GM19455 (cell line): Measurements from ENCODE around the gene VPS26A.
"Not testable (repeated sequence)": the region's sequence is repeated elsewhere in the genome, so short reads cannot be mapped to it uniquely, and the experiment has no call there.

Source experiments
- ATAC-seq: cut with Tn5 transposase; IDR thresholded peaks from one replicate; pipeline ENCODE4 v1.9.1; 2021; ENCODE audit not compliant: unreplicated experiment

VPS26A gene

DNA sequence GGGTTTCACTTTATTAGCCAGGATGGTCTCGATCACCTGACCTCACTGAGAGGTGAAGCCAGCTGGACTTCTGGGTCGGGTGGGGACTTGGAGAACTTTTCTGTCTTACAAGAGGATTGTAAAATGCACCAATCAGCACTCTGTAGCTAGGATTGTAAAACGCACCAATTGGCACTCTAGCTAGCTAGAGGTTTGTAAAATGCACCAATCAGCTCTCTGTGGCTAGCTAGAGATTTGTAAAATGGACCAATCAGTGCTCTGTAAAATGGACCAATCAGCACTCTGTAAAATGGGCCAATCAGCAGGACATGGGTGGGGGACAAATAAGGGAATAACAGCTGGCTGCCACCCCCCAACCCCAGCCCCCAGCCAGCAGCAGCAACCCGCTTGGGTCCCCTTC is 51.3 kb downstream of the VPS26A start:
- not testable (repeated sequence) for ATAC-seq

DNA sequence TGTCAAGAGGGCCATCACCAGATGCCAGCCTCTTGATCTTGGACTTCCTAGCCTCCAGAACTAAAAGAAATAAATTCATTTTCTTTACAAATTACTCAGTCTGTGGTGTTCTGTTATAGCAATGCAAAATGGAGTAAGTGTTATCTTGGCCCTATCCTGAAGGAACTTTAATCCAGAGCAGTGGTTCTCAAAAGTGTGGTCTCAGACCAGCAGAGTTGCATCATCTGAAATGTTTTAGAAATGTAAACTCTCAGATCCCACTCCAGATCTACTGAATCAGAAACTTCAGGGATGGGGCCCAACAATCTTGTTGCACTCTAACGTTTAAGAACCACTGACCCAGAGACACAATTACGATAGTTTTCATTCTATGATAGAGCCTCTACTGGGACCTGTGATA is 52.8 kb downstream of the VPS26A start:
- no peak for ATAC-seq

- peak; percentile 29 for ATAC-seq
These were observed 55.2 kb downstream of the VPS26A start for GRCh38 chr10:69179089-69179742.

DNA sequence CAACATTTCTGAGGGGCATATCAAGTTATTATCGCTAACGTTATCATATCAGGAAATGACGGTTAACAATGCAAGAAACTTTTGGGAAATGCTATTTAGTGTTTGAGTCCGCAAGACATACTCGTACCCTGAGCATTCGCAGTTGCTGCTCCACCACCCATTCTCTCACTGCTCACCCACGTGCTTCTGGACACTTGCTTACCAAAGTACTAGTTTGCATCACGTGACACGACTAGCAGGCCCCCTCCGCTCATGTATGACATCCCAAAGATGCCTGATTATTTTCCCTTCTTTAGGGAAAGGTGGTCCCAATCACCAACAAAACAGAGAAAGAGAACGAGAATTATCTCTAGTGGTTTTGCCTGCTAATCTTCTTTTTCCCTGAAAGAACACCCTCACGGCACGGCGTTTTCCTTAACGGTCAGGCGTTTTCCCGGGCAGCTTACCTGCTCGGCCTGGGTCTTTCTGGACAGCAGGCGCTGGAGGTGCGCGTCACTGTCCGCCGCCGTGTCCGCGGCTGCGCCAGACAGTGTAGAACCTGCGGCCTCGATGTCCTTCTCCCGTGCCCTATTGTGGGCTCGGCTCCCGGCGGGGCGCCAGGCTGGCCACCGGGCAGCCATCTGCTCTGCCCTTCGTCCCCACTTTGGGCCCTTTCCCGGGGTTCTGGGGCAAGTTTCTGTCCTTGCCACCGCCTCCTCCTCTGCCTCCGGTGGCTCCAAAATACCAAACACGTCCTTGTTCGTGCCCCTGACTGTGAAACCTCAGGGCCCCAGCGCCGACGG is 56.0 kb downstream of the VPS26A start, which contains the start of gene SUPV3L1:
Gene SUPV3L1 (plus strand): TSS at position 492 of the 782 bp plus-strand sequence. CDS start 58 bp downstream, at position 550.
- peak; percentile 78 for ATAC-seq

GRCh38 chr10:69180525-69181204 is 56.7 kb downstream of the VPS26A start:
- ATAC-seq: no peak

GRCh38 chr10:69181433-69181832 is 57.5 kb downstream of the VPS26A start:
- ATAC-seq: no peak

GRCh38 chr10:69182005-69182404 is 58.0 kb downstream of the VPS26A start:
- ATAC-seq: no peak

DNA sequence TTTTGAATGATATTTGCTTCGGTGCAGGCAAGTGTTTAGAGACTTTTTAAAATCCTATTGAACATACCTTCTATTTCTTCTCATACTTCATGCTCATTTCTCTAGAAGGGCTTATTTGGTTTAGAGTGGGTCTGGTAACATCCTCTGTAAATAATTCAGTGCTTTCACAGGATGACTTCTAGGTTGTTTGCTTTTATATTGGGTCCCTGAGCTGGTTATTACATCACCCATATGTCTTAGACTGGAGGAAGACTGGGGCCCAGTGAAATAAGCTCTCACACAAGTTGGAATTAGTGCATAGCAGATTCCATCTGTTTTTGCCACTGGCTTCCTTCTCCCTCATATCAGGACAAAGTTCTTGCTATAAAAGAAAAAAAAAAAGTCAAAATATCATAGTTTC is 62.5 kb downstream of the VPS26A start:
- ATAC-seq: no peak

- no peak for ATAC-seq
These were observed 77.1 kb downstream of the VPS26A start for GRCh38 chr10:69201045-69201444.

DNA sequence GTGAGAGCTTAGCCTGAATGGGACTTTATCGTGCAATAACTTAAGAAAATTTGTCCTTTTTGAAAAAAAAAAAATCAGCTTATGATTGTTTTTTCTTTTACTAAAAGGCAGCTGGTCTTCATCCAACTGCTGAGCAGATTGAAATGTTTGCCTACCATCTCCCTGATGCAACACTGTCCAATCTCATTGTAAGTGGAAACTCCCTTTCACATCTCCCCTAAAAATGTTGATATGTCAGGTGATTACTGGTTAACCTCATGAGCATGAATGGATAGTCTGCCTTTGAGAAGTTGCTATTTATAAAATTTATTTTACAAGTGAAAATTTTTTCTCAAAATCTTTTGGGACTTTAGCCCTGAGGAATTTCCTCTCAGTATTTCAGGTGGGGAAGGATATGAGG is 78.4 kb downstream of the VPS26A start:
- no peak for ATAC-seq

DNA sequence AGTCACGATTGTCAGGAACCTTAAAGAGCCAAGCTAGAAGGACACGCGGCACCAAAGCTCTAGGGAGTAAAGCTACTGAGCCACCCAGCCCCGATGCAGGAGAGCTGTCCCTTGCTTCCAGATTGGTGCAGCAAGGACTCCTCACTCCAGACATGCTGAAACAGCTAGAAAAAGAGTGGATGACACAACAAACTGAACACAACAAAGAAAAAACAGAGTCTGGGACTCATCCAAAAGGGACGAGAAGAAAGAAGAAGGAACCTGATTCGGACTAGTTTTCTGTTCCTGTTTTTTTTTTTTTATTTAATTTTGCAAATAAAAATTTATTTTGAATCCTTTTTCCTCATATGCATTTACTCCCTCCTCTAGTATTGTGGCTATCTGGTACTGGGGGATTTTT is 84.8 kb downstream of the VPS26A start:
- no peak for ATAC-seq

GRCh38 chr10:69209787-69210484 is 86.0 kb downstream of the VPS26A start:
- no peak for ATAC-seq

DNA sequence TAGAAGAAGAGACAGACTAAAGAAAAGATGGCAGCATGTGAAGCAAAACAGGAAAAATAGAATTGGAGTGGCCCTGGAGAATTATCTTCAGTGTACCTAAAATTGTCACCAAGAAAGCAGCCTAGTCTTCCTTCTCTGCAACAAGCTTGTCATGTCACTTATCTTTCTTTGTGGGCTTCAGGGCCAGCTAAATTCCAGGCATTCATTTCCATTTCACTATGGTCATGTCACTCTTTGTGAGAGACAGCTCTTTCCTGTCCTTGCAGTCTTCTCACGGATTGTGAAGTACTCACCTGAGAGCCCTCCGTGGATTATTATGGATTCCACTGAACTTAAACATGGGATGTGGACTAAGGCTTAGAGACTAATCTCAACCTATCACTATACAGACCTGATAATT is 87.1 kb downstream of the VPS26A start:
- no peak for ATAC-seq

- ATAC-seq: no peak
These were observed 87.5 kb downstream of the VPS26A start for GRCh38 chr10:69211524-69211923.

GRCh38 chr10:69213591-69214311 is 89.8 kb downstream of the VPS26A start:
- no peak for ATAC-seq

DNA sequence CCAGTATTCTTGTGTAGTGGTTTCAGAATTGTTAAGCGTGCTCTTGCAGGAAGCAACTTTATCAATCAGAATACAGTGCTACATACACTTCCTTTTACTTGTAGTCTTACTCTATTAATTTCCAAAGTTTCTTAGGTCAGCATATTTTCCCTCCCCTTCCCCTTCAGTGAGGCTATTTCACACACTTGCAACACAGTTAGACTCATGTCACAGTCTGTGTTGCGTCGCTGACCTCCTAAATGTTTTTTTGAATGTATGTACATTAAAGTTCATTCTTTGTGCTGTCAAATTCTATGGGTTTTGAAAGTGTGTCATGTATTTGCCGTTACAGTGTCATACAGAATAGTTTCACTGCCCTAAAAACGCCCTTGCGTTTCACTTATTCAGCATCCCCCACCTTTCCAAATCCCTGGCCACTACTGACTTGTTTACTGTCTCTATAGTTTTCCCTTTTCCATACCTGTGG is 90.7 kb downstream of the VPS26A start:
- no peak for ATAC-seq

DNA sequence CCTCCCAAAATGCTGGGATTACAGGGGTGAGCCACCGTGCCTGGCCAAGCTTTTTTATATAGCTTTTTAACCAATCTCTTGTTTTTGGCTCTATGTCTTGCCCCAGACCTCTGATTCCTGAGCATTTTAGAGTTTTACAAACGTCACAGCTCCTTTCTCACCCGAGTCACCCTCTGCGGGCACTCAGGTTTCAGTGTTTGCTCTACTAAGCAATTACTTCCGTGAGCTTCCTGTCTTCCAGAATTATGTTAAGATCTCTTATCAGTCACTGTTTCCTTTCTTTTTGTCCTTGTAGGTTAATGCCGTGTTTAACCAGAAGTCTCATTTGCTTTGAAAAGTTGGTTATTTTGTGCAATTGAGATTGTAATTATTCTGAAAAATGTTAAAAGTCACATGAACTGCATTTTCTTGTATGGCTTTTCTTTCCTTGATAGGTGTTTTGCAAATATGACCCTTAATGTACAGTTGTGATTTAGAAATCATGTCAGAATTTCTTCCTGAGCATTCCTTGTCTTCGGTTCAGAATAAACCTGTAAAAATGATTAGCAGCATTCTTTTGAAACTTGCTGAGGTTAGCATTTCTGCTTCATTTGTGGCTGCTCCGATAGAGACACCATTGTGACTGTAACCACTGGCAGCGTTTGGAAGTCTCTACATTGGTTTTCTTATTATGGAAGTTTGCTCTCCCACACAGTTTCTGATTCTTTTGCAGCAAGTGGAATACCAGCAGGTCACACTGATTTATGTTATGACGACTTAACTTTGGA is 91.6 kb downstream of the VPS26A start:
- no peak for ATAC-seq

DNA sequence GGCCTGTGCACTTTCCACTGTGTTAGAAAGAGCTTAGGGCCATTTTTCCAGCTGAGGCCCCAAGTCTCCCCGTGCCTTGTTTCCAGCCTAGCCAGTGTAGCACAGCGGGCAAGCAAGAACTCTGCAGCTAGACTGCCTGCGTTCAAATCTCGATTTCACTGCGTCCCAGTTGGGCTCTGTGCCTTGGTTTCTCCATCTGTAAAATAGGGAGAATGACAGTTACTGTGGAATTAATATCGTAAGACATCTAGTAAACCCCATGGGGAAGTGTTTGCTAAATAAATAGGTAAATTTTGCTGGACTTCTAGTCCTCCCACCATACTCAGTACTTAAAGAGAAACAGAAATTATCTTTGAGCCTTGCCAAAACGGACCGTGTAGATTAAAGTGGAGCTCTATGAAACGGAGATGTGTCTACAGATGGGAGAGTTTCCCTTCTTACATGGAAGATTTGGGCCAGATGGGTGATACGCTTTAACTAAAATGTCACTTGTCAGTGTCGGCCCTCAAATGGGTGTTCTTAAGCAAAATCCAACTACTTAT is 92.7 kb downstream of the VPS26A start:
- no peak for ATAC-seq

- no peak for ATAC-seq
These were observed 93.3 kb downstream of the VPS26A start for GRCh38 chr10:69217119-69217754.
